HG02759 (cell line): Measurements from ENCODE around the gene MGAT4A.
"Not testable (repeated sequence)": the region's sequence is repeated elsewhere in the genome, so short reads cannot be mapped to it uniquely, and the experiment has no call there.

Experiments used
- ATAC-seq: cut with Tn5 transposase; IDR thresholded peaks from one replicate; pipeline ENCODE4 v1.9.1; 2021; ENCODE audit warnings: mild to moderate bottlenecking, moderate library complexity; ENCODE audit not compliant: unreplicated experiment

MGAT4A gene

DNA sequence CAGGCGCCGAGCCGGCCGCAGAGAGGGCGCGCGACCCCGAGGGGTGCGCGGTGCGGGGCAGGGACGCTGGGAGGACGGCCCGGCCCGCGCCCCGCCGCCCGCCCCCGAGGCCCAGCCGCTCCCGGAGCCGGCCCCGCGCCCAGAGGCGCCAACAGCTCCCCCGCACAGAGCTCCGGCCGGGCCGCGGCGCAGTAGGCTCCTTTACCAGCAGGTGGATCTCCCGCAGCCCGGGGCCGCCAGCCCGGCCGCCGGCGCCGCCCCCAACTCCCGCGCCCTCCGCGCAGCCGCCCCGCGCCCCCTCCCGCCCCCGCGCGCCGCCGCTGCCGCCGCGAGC is 258 bp downstream of the MGAT4A start:
- peak; percentile 64 for ATAC-seq

DNA sequence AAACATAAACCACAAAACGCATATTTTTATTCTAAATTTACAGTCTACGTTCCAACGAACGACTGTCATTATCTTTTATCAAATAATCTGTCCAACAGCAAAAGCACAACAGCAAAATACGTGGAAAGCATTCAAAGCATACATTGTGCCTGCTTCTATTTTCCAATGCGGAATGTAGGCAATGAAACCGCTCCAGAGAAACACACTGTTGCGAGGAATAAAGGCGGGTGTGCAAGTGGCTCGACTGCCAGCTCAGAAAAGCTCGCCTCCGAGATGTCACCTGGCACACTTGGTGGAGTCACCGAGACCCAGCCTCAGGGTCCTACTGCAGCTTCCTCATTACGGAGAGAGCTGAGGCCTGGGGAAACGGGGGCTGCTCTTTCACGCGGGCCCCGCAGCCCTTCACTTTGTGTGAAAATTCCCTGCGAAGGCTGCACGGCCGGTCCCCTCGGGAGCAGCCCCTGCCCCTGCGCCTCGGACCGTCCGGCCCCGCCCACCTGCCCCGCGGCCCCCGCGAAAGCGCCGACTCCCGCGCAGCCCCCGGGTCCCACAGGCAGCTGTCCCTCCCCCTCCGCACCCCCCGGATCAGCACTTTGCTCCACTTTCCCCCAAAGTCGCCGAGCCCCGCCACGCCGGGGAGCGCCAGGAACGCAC is 752 bp downstream of the MGAT4A start:
- ATAC-seq = peak; percentile 27

DNA sequence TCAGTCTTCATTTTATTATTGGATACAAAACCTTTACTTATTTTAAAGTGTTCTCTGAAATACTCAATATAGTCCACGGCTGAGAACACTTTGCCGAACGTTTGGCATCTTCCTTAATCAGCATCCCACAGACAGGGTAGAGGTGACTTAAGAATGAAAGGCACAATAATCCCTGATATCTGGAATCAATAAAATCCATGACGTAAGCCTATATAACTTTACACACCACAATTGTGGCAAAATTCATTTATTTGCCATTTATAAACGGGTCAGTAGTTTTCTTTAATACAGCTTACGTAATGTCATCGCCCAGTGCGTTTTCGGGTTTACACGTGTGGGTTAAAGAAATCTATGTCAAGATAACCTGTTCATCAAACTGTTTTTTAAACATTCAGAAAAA is 1.3 kb downstream of the MGAT4A start:
- no peak for ATAC-seq

DNA sequence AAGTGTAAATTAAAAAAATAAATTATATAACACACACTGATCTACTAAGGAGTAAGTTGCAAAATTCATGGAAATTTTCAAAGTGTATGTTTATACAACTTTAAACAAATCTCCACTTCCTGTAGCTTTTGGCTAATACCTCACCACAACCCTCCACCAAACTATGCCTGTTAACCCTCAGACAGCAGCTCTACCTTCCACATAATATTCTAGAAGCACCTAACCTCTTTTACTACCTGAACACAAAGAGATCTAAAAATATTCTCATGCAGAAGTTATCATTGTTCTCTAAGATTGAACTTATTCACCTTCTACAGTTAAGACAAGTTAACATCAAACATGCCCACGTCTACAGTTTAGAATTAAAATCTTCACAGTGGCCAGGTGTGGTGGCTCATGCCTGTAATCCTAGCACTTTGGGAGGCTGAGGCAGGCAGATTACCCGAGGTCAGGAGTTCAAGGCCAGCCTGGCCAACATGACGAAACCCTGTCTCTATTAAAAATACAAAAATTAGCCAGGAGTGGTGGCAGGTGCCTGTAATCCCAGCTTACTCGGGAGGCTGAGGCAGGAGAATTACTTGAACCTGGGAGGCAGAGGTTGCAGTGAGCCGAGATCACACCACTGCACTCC is 2.7 kb downstream of the MGAT4A start:
- ATAC-seq = not testable (repeated sequence)

DNA sequence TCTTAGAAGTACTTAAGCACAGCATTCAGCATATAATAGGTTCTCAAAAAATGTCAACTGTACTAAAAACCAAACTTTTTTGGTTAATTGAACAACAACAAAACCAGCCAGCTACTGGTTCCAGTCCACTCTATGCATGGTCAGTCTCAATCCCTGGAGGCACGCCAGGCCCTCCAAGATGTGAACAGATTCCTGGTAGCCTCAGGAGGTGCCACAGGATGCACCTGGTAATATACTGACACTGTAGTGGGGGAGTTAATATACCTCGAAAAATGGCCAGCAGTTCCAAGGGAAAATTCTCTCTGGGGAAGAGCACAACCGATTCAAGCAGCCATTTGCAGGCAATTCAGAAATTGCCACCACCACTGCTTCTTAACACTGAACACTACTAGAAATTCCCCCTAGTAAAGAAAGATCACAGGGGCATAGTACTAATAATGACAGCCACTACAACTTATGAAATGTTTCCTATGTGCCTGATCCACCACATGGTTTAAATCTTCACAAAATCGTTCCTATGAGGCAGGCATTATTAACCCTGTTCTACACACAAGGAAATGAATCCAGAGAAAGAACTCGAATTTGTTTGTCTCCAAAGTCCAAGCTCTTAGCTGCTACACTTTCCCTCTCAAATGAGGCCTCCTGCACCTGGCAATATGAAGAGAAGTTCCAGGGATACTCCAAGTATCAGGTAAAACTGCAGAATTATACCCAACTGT is 3.4 kb downstream of the MGAT4A start:
- ATAC-seq = no peak

DNA sequence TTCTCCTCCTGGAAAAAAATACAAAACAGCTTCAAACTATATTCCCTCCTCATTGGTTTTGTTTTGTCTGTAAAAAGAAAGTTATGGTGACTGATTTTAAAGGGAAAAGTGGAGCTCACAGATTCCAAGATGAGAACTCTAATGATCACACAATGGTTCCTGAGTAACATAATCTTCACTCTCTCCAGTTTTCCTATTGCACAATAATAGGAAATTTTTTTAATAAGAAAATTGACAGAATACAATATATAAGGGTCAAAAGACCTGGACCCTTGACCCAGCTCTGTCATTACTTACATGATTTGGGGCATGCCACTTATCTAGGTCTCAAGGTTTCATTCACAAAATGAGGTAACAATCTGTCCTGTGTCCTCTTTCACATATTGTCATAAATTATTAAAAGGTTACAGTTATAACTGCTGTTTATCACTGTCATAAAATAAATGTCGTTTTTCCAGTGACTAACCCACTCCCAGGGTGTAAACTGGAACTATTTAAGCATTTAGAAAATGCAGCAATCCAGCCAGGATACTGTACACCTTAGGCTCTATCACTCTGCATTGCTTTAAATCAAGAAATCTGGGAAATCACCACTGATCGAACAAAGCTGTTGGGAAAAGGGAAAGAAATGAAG is 4.1 kb downstream of the MGAT4A start:
- no peak for ATAC-seq

DNA sequence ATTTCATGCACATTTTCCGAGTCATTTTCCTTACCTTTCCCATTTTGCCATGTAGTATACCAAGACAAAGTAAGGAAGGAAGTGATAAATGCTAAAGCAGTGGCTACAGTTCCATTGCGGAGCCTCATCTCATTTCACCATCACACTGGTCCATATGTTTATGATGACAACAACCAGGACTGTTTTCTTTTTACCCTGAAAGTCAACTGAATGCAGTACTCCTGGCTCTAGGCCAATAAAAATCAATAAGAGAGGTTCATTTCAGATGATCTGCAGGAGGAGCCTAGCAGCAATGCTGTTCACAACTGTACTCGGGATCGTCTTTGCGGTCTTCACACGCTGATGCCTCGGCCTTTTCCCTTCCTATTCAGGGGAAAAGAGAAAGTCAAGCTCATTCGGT is 4.7 kb downstream of the MGAT4A start:
- no peak for ATAC-seq

DNA sequence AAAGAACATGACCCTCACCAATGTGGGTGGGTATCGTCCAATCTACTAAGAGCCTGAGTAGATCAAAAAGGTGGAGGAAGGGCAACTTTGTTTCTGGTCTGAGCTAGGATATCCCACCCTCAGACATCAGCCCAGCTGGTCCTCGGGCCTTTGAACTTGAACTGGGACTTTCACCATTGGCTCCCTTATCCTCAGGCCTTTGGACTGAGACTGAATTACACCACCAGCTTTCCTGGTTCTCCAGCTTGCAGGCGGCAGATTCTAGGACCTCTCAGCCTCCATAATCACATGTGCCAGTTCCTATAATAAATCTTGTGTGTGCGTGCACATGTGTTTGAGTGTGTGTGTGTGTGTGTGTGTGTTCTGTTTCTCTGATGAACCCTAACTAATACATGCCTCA is 10.6 kb downstream of the MGAT4A start:
- no peak for ATAC-seq

DNA sequence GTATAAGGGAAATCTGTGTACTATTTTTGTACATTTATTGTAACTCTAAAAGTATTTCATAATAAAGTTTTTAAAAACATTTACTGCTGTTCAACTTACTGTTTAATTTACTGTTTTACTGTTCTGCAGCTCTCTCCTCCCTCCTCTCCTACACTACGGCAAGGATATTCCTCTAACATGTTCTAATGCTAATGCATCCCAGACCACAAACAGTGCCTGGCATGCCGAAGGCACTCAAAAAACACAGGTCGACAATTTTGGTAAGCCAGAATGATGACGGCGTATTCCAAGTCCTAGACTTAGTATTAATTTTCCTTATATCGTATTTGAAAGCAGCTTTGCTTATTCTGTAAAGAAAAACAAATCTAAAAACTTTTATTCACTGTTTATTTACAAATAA is 13.3 kb downstream of the MGAT4A start:
- no peak for ATAC-seq

DNA sequence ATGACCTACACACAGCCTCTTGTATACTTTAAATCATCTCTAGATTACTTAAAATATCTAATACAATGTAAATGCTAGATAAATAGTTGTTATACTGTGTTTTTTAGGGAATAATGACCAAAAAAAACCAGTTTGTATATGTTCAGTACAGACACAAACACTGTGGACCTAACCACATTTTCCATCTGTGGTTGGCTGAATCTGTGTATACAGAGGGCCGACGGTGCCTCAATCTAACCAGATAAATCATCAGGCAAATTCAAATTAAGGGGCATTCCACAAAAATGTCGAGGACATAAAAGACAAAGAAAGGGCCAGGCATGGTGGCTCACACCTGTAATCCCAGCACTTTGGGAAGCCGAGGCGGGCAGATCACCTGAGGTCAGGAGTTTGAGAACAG is 14.1 kb downstream of the MGAT4A start:
- ATAC-seq = no peak

DNA sequence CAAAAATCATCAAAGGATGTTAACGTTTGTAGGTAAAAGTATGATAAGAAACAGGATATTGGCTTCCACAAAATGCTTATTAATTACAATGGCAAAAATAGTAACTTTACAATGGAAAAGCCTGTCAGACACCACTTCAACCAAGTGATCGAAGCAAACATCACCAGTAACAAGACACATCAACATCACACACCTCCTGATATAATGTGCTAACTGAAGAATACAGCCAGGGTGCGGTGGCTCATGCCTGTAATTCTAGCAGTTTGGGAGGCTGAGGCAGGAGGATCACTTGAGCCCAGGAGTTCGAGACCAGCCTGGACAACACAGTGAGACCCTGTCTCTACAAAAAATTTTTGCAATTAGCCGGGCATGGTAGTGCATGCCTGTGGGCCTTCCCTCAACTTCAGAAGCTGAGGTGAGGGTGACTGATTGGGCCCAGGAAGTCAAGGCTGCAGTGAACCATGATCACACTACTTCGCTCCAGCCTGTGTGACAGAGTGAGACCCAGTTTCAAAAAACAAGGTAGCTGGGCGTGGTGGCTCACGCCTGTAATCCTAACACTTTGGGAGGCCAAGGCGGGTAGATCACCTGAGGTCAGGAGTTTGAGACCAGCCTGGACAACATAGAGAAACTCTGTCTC is 15.0 kb downstream of the MGAT4A start:
- no peak for ATAC-seq

DNA sequence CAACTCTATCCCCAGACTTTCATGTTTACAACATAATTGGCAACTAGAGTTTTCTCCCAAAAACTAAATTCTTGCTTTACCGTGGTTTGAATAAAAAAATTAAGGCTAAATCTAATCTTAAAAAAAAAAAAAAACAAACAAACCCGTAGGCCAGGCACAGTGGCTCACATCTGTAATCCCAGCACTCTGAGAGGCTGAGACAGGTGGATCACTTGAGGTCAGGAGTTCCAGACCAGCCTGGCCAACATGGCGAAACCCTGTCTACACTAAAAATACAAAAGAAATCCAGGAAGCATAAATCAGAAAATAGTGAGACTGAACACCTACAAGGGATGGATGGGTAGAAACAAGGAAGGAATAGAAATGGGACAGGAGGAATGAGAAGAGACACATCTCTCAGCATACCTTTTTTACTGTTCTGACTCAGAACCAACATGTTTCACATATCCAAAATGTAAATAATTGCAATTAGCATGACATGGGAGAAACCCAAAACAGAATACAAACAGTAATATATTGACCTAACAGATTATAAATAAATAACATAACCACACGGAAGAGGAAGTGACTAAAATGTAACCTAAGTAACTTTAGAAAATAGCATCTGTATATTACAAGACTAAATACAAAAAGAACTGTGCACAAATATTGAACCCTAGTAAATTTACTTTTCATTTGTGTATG is 17.5 kb downstream of the MGAT4A start:
- ATAC-seq = peak; percentile 83

DNA sequence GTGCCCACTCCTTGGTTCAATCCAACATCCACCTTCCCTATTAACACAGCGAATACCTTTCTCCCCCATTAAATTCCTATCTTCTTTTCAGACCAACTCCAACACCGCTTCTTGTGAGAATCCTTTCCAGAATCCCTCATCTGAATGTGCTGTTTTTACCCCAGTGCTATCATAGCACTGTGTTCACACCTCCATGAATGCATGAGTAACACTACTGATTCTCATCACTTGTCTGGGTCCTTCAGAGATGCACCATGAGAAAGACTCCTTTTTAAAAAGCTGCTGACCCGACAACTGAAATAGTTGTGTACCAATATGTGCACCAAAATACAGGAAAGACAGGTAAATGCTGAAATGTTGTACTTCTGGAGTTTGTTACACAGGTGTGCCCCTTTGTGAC is 18.8 kb downstream of the MGAT4A start:
- ATAC-seq = no peak

DNA sequence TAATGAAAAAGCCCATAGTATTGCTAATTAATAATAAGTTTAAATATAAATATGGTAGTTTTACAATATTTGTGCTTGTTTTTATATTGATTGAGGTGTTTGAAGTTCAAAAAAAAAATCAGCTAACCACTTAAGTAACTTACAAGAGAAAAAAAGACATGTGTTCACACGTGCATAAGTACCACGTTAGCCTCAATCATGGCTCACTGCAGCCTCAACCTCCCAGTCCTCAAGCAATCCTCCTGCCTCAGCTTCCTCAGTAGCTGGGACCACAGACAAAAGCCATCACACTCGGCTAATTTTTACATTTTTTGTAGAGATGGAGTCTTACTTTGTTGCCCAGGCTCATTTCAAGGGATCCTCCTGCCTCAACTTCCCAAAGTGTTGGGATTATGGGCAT is 19.4 kb downstream of the MGAT4A start:
- ATAC-seq = no peak

DNA sequence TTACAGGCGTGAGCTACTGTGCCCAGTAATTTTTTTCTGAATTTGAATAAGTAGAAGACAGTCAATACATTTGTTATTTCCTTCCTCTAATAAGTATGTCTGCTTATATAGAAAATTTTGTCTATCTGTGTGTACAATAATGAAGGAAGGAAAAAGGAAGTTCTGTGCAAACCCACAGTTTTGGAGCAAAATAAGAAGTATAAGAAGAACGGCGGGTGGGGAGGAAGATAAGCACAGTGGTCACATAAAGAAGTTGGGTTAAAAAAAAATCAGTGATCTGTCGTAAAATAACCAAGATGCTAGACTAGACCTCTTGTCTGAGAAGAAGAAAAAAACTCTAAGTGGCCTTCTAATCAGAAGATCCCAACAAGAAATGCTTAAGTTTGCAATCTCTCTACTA is 20.2 kb downstream of the MGAT4A start:
- no peak for ATAC-seq

DNA sequence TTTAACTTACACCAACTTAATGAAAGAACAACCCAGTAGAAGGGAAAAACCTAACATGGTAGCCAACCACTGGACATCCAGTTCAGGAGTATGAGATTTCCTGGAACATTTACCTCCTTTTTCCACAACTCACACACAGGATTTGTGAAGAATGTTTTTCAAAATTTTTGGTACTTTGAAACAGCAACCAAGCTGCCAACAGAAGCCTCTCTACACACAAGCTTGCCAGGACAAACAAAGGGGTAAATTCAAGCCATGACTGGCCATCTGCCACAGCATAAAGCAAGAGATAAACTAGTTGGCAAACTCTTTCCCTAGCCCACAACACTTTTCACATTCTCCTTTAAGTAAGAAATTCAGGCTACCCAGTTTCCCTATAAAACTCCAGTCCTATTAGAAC is 21.4 kb downstream of the MGAT4A start:
- ATAC-seq = no peak

DNA sequence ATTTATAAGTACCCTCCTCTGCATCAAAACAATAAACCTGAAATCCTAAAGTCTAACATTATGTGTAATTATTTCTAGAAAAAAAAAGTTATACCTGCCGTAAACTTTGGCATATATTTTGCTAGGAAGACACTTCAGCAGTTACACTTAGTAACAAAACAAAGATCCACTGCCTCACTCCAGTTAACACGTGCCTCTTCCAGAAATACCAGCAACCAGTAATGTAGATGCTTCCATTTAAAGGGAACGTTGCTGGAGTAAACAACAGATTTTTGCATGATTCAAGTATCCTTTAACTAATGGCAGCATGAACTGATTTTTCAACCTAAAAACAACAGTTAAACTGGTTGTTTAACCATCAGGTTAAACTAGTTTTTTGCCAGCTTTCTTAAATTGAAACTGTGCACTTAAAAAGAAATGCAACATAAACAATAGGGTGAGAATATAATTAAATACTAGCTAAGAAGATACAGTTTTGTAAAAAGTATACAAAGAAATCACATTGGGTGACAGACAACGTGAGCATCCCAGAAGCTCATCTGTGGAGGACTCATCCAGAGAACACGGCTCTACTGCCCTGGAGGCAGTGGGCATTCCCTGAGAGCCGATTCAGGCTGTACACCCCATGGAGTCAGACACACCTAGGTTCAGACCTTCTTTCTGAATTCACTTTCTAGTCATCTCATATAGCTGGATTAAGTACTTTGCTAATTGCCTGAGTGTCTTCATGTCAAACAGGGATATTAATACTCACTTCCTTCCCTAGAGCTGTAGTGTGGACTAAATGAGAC is 22.3 kb downstream of the MGAT4A start:
- no peak for ATAC-seq

DNA sequence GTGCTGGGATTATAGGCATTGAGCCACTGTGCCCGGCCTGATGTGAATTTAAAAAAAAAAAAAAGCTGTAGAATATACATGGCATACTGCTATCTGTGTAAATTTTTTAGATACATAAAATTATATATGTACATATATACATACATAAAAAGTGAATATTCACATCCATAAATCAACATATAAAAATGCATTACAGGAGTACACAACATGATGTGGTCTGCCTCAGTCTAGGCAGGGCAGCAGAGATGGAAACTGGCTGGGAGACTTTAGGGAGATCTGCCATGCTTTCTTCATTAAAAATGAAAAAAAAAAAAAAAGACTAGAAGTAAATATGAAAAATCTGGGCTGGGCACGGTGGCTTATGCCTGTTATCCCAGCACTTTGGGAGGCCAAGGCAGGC is 24.3 kb downstream of the MGAT4A start:
- ATAC-seq = no peak

DNA sequence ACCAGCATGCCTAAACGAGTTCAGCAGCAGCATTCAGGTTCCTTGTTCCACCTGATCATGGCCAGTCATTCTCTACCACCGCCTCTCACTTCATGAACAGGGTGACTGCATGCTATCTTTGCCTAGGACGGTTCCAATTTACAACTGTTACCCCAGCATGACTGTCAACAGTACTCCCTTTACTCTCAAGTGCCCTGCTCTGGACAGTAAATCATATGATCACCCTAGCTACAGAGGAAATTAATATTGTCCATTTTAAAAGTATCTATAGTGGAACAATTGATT is 25.7 kb downstream of the MGAT4A start:
- ATAC-seq = no peak
